Measurements from ENCODE around the gene LTA4H.

Gene LTA4H

GRCh38 chr12:96039516-96039915, 4.1 kb upstream of the LTA4H start:
- in situ Hi-C loops (cut with MboI; ENCODE audit: low sequenced_read_pairs) = no loop called here

GRCh38 chr12:96036765-96037455, 1.5 kb upstream of the LTA4H start:
- in situ Hi-C loops (cut with MboI; ENCODE audit: low sequenced_read_pairs) = no loop called here

- in situ Hi-C loops (cut with MboI; ENCODE audit: low sequenced_read_pairs) = no loop called here
Measured at GRCh38 chr12:96034621-96035282, 635 bp downstream of the LTA4H start.

GRCh38 chr12:96033549-96034389, 1.6 kb downstream of the LTA4H start:
- in situ Hi-C loops (cut with MboI; ENCODE audit: low sequenced_read_pairs) = no loop called here

GRCh38 chr12:96029826-96030225, 5.6 kb downstream of the LTA4H start:
- in situ Hi-C loops (cut with MboI; ENCODE audit: low sequenced_read_pairs) = no loop called here

GRCh38 chr12:96028538-96028937, 6.8 kb downstream of the LTA4H start:
- in situ Hi-C loops (cut with MboI; ENCODE audit: low sequenced_read_pairs) = no loop called here

- in situ Hi-C loops (cut with MboI; ENCODE audit: low sequenced_read_pairs) = no loop called here
Measured at GRCh38 chr12:96026331-96026730, 9.1 kb downstream of the LTA4H start.

- in situ Hi-C loops (cut with MboI; ENCODE audit: low sequenced_read_pairs) = no loop called here
Measured at GRCh38 chr12:96025518-96025917, 9.9 kb downstream of the LTA4H start.

GRCh38 chr12:96020314-96021003, 14.9 kb downstream of the LTA4H start:
- in situ Hi-C loops (cut with MboI; ENCODE audit: low sequenced_read_pairs) = no loop called here

- in situ Hi-C loops (cut with MboI; ENCODE audit: low sequenced_read_pairs) = no loop called here
Measured at GRCh38 chr12:96015672-96016071, 19.7 kb downstream of the LTA4H start.

GRCh38 chr12:96014943-96015599, 20.3 kb downstream of the LTA4H start:
- in situ Hi-C loops (cut with MboI; ENCODE audit: low sequenced_read_pairs) = no loop called here

GRCh38 chr12:96007729-96008128, 27.7 kb downstream of the LTA4H start:
- in situ Hi-C loops (cut with MboI; ENCODE audit: low sequenced_read_pairs) = no loop called here

GRCh38 chr12:96006727-96007126, 28.7 kb downstream of the LTA4H start:
- in situ Hi-C loops (cut with MboI; ENCODE audit: low sequenced_read_pairs) = no loop called here

- in situ Hi-C loops (cut with MboI; ENCODE audit: low sequenced_read_pairs) = no loop called here
Measured at GRCh38 chr12:96000858-96001257, 34.5 kb downstream of the LTA4H start.

GRCh38 chr12:95999484-95999883, 35.9 kb downstream of the LTA4H start:
- in situ Hi-C loops (cut with MboI; ENCODE audit: low sequenced_read_pairs) = no loop called here

GRCh38 chr12:95998611-95999286, 36.6 kb downstream of the LTA4H start:
- in situ Hi-C loops (cut with MboI; ENCODE audit: low sequenced_read_pairs) = no loop called here

GRCh38 chr12:95997911-95998510, 37.4 kb downstream of the LTA4H start:
- in situ Hi-C loops (cut with MboI; ENCODE audit: low sequenced_read_pairs) = no loop called here

GRCh38 chr12:95997276-95997675, 38.1 kb downstream of the LTA4H start:
- in situ Hi-C loops (cut with MboI; ENCODE audit: low sequenced_read_pairs) = no loop called here

- in situ Hi-C loops (cut with MboI; ENCODE audit: low sequenced_read_pairs) = no loop called here
Measured at GRCh38 chr12:95996034-95996658, 39.2 kb downstream of the LTA4H start, which contains the start of gene HAL. HAL (minus strand) TSS chr12:95996344; CDS start chr12:95995910, 434 bp downstream.
